MM.1S (cell line): ENCODE data around the gene POFUT2.

Experiments used
- DNase-seq: peaks from one replicate; pipeline ENCODE4 v3.0.0-alpha.2; 2015
- H2AFZ ChIP-seq: fragments of 300-600 bp; sonication (generic); 2 replicates; pipeline ENCODE4 v1.6.0; 2016; ENCODE audit warnings: antibody characterized with exemption, low read length
- H3F3A ChIP-seq: fragments of 300-600 bp; sonication (generic); 2 replicates; pipeline ENCODE4 v1.6.1; 2016; ENCODE audit warnings: mild to moderate bottlenecking, antibody characterized with exemption, low read length, moderate library complexity, mixed read lengths; ENCODE audit not compliant: insufficient read depth
- H3K27ac ChIP-seq: fragments of 300-600 bp; sonication (generic); 2 replicates; pipeline ENCODE4 v1.5.1; 2016; ENCODE audit warnings: mild to moderate bottlenecking, low read length
- H3K27me3 ChIP-seq: fragments of 300-600 bp; sonication (generic); replicated peaks from 2 replicates; pipeline ENCODE4 v1.6.0; 2016; ENCODE audit warnings: low read length; ENCODE audit not compliant: insufficient read depth
- H3K36me3 ChIP-seq: fragments of 300-600 bp; sonication (generic); replicated peaks from 2 replicates; pipeline ENCODE4 v1.6.1; 2016; ENCODE audit warnings: mild to moderate bottlenecking, low read length, mixed read lengths; ENCODE audit not compliant: insufficient read depth
- H3K4me1 ChIP-seq: fragments of 300-600 bp; sonication (generic); 2 replicates; pipeline ENCODE4 v1.6.1; 2016; ENCODE audit warnings: low read length, mixed read lengths
- H3K4me2 ChIP-seq: fragments of 300-600 bp; sonication (generic); 2 replicates; pipeline ENCODE4 v1.6.0; 2016; ENCODE audit warnings: low read depth, low read length
- H3K4me3 ChIP-seq: fragments of 300-600 bp; sonication (generic); 2 replicates; pipeline ENCODE4 v1.5.1; 2016; ENCODE audit warnings: low read length, mixed read lengths
- H3K79me2 ChIP-seq: fragments of 300-600 bp; sonication (generic); 2 replicates; pipeline ENCODE4 v1.6.1; 2016; ENCODE audit warnings: mixed run types, low read length, mixed read lengths
- H3K9ac ChIP-seq: fragments of 300-600 bp; sonication (generic); 2 replicates; pipeline ENCODE4 v1.6.1; 2016; ENCODE audit warnings: low read length, mixed read lengths
- H3K9me2 ChIP-seq: fragments of 300-600 bp; sonication (generic); replicated peaks from 2 replicates; pipeline ENCODE4 v1.6.1; 2016; ENCODE audit warnings: mild to moderate bottlenecking, low read length, mixed read lengths; ENCODE audit not compliant: insufficient read depth
- H3K9me3 ChIP-seq: fragments of 300-600 bp; sonication (generic); replicated peaks from 2 replicates; pipeline ENCODE4 v1.6.1; 2016; ENCODE audit warnings: mild to moderate bottlenecking, low read length, mixed read lengths; ENCODE audit not compliant: insufficient read depth
- H4K20me1 ChIP-seq: fragments of 300-600 bp; sonication (generic); 2 replicates; pipeline ENCODE4 v1.6.1; 2016; ENCODE audit warnings: mild to moderate bottlenecking, low read length, moderate library complexity, mixed read lengths; ENCODE audit not compliant: insufficient read depth
- CTCF ChIP-seq: fragments of 300-600 bp; sonication (generic); IDR thresholded peaks from 2 replicates; pipeline ENCODE4 v1.5.1; 2016; ENCODE audit warnings: antibody characterized with exemption, low read length, mixed read lengths
- EZH2 ChIP-seq: fragments of 300-600 bp; sonication (generic); optimal IDR thresholded peaks from 2 replicates; pipeline ENCODE3; 2017; ENCODE audit warnings: low read depth, mild to moderate bottlenecking, antibody characterized with exemption, low read length, mixed read lengths
- EZH2phosphoT487 ChIP-seq: fragments of 300-600 bp; sonication (generic); IDR thresholded peaks from 2 replicates; pipeline ENCODE4 v1.6.1; 2018; ENCODE audit warnings: antibody characterized with exemption, low read length

POFUT2 gene

GRCh38 chr21:45324489-45325205, 37.0 kb upstream of the POFUT2 start:
- Histone ChIP-seq H3K9me3 (no peaks in the 10 kb centered on the region), H3K9me2 (no peaks in the 10 kb centered on the region), H3K4me3 (no peak overlapping the region), H3K27me3 (peaks cover 97% of the 10 kb centered on the region), H4K20me1 (no peaks in the 10 kb centered on the region; the same call in 1 of the 2 replicates), H3K27ac (no peak overlapping the region), H3K36me3 (no peaks in the 10 kb centered on the region), H3K9ac (no peak overlapping the region), H3F3A (no peaks in the 10 kb centered on the region), H3K79me2 (no peaks in the 10 kb centered on the region), H3K4me2 (no peak overlapping the region), H3K4me1 (no peaks in the 10 kb centered on the region), H2AFZ (no peak overlapping the region)
- TF ChIP-seq EZH2phosphoT487 (no peak), CTCF (no peak), EZH2 (no peak)
- no peak for DNase-seq

- H3K9ac ChIP-seq: no peak overlapping the region
- TF ChIP-seq CTCF: no peak
- TF ChIP-seq EZH2phosphoT487: no peak
- TF ChIP-seq EZH2: no peak
- H4K20me1 ChIP-seq: no peaks in the 10 kb centered on the region; the same call in 1 of the 2 replicates
- no peak for DNase-seq
- no peaks in the 10 kb centered on the region for H3K9me3 ChIP-seq
- H3K4me2 ChIP-seq: no peak overlapping the region
- H3K9me2 ChIP-seq: no peaks in the 10 kb centered on the region
- H3K27ac ChIP-seq: no peak overlapping the region
- H2AFZ ChIP-seq: no peak overlapping the region
- no peaks in the 10 kb centered on the region for H3K79me2 ChIP-seq
- H3F3A ChIP-seq: no peaks in the 10 kb centered on the region
- no peak overlapping the region for H3K4me3 ChIP-seq
- H3K27me3 ChIP-seq: peaks cover 97% of the 10 kb centered on the region
- no peaks in the 10 kb centered on the region for H3K36me3 ChIP-seq
- H3K4me1 ChIP-seq: no peaks in the 10 kb centered on the region
These were observed 36.0 kb upstream of the POFUT2 start for GRCh38 chr21:45323487-45324311.

- H3K79me2 ChIP-seq: no peaks in the 10 kb centered on the region
- no peak overlapping the region for H3K9ac ChIP-seq
- H3K4me2 ChIP-seq: no peak overlapping the region
- H3K9me3 ChIP-seq: no peaks in the 10 kb centered on the region
- no peaks in the 10 kb centered on the region; the same call in 1 of the 2 replicates for H4K20me1 ChIP-seq
- H3K4me1 ChIP-seq: no peaks in the 10 kb centered on the region
- H3F3A ChIP-seq: no peaks in the 10 kb centered on the region
- H3K9me2 ChIP-seq: no peaks in the 10 kb centered on the region
- no peak for TF ChIP-seq EZH2
- no peak for TF ChIP-seq EZH2phosphoT487
- no peak for TF ChIP-seq CTCF
- H3K4me3 ChIP-seq: no peak overlapping the region
- H3K27ac ChIP-seq: no peak overlapping the region
- peaks cover 97% of the 10 kb centered on the region for H3K27me3 ChIP-seq
- H2AFZ ChIP-seq: no peak overlapping the region
- no peaks in the 10 kb centered on the region for H3K36me3 ChIP-seq
- DNase-seq: no peak
These were observed 35.3 kb upstream of the POFUT2 start for GRCh38 chr21:45322960-45323461.
